HG03575 (cell line): Measurements from ENCODE around the gene PTGIR.

ENCODE experiments used
- ATAC-seq: cut with Tn5 transposase; IDR thresholded peaks from one replicate; pipeline ENCODE4 v1.9.1; 2021; ENCODE audit not compliant: unreplicated experiment, insufficient number of reproducible peaks, low FRiP score; ENCODE audit errors: extremely low read depth

The PTGIR gene

GRCh38 chr19:46618670-46619231, 6.1 kb downstream of the PTGIR start:
- ATAC-seq, result no peak

DNA sequence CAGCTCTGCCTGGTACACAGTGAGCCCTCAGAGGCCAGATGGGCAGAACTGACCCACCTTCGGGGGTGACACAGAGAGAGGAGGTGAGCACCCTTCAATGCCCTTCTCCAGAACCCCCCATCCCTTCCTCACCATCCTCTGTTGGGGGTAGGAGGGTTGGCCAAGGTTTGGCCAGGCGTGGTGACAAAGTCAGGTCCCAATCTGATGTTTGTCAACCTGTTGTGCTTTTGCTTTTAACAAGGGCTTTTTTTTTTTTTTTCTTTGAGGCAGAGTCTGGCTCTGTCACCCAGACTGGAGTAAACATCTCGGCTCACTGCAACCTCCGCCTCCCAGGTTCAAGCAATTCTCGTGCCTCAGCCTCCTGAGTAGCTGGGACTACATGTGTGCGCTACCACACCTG, 7.3 kb downstream of the PTGIR start:
- ATAC-seq, result no peak

DNA sequence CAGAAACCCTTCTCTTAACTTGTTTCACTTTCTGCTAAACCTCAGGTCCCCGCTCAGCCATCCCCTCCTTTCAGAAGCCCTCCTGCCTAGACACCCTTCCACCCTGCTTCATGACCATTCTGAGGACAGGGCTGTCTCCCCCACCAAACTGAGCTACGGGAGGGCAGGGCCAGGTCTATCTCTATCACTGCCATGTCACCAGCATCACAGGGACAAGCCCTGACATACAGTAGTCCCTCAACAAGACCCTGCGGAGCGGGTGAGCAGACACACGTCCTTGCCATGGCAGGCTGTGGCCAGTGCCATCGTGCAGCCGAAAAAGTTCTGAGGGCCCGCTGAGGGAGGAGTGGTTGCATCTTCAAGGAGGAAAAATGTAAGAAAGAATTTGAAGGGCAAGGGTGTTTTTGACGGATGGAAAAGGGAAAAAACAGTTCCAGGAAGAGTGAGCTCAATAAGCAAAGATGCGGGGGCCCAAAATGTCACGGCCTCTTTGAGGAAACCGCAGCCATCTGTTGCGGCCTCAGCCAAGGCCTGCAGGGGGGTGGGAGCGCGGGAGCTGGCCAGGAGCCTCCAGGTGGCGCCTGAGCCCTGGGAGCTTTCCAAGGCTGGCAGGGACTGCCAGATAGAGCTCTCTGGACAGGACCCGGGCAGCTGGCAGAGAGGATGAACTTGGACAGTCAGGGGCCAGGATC, 8.1 kb downstream of the PTGIR start:
- no peak for ATAC-seq

DNA sequence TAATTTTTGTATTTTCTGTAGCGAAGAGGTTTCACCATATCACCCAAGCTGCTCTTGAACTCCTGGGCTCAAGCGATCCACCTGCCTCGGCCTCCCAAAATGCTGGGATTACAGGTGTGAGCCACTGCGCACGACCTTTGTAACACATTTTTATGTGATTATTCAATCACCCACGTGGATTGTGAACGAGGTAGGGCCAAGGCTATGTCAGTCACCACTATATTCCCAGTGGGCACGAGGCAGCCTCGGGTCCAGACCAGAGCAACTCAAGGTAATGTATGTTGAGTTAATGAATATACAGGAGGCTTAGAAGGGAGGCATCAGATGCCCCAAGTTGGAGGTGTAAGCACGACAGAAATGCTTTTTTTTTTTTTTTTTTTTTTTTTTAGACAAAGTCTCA, 8.9 kb downstream of the PTGIR start:
- no peak for ATAC-seq

DNA sequence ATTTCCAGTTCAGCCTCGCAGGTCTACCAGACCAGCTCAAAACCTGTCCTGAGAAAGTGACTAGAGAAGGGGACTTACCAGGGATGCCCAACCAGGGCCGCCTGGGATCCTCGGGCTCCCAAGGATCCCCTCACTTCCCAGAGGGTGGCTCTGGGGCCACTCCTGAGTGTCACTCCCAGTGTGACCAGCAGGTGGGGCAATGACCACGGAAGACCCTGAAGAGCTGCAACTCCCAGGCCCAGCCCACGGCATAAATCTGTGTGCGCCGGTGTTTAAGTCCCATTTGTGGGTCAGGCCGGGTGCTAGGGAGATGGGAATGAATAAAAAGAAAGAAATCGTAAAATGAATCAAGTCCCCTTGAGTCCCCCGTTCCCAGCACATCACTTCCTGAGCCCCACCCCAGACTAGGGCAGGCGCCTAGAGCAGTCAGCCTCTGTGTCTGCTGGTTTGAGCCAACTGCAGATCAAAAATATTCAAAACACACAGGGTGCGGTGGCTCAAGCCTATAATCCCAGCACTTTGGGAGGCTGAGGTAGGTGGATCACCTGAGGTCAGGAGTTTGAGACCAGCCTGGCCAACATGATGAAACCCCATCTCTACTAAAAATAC, 10.7 kb downstream of the PTGIR start:
- no peak for ATAC-seq

GRCh38 chr19:46613525-46613924, 11.4 kb downstream of the PTGIR start:
- ATAC-seq, result no peak

- ATAC-seq, result no peak
Observed at GRCh38 chr19:46611776-46612175, 13.1 kb downstream of the PTGIR start.

DNA sequence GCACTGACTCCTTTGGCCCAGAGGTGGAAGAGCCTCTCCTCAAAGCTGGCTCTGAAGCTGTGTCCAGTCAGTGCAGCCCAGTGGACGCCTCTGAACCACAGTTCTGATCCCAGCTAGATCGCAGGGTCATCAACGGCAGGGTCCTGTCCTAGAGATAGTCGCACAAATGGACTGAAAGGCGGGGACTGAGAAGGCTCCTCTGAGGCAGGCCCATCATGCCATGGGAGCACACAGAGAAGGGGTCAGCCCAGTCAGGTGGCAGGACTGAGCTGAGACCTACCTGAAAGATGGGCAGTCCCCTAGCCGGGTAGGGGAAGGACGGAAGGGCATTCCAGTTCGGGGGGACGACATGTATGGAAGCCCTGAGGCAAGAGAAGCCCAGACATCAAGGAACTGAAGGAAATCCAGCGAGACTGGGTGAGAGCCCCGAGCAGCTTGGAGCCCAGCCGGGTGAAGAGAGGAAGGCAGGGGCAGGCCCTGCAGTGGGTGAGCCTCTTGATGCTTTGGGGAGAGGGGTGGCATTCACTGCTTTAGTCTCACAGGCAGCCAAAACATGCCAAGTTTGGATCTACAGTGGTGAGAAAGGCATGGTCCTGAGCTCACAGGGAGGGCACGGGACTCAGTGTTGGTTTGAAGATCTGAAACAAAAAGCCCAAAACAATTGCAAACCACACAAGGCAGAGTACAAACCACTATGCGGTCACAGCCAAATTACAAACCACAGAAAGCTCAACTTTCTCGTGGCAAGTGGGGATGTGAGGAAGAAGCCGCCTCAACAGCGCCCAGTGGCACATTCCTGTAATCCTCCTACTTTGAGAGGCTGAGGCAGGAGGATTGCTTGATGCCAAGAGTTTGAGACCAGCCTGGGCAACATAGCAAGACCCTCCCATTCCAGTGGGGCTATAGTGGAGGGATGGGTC, 13.8 kb downstream of the PTGIR start:
- ATAC-seq, result no peak

DNA sequence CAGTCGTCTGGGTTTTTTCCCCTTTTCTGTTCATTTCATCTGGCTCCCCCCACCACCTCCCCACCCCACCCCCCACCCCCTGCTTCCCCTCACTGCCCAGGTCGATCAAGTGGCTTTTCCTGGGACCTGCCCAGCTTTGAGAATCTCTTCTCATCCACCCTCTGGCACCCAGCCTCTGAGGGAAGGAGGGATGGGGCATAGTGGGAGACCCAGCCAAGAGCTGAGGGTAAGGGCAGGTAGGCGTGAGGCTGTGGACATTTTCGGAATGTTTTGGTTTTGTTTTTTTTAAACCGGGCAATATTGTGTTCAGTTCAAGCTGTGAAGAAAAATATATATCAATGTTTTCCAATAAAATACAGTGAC, 14.5 kb downstream of the PTGIR start:
- ATAC-seq, result no peak

DNA sequence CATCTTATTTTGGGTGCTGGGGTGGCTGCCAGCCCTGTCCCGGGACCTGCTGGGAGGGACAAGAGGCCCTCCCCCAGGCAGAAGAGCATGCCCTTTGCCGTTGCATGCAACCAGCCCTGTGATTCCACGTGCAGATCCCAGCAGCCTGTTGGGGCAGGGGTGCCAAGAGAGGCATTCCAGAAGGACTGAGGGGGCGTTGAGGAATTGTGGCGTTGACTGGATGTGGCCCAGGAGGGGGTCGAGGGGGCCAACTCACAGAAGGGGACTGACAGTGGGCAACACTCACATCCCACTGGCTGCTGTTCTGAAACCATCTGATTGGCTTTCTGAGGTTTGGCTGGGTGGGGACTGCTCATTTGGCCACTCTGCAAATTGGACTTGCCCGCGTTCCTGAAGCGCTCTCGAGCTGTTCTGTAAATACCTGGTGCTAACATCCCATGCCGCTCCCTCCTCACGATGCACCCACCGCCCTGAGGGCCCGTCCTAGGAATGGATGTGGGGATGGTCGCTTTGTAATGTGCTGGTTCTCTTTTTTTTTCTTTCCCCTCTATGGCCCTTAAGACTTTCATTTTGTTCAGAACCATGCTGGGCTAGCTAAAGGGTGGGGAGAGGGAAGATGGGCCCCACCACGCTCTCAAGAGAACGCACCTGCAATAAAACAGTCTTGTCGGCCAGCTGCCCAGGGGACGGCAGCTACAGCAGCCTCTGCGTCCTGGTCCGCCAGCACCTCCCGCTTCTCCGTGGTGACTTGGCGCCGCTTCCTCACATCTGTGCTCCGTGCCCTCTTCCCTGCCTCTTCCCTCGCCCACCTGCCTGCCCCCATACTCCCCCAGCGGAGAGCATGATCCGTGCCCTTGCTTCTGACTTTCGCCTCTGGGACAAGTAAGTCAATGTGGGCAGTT, 15.1 kb downstream of the PTGIR start:
- ATAC-seq, result no peak

DNA sequence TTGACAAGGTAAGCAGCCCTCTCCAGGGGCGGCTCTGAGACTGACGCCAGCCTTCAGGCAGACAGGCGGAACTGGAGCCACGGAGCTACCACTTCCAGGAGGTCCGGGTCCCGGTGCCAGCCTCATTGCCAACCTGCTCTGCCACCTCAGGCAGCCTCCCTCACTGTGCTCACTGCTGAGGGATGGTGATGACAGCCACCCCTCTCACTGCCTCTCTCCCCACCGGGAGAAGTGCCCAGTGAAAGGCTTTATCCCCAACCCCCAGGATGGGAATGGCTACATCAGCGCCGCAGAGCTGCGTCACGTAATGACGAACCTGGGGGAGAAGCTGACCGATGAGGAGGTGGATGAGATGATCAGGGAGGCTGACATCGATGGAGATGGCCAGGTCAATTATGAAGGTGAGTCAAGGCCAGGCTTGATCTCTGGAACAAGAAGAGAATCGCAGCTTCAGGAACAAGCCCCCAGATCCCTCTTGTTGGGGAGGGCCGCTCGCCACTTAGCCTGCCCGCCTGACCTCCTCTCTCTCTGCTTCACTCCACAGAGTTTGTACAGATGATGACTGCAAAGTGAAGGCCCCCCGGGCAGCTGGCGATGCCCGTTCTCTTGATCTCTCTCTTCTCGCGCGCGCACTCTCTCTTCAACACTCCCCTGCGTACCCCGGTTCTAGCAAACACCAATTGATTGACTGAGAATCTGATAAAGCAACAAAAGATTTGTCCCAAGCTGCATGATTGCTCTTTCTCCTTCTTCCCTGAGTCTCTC, 16.1 kb downstream of the PTGIR start:
- no peak for ATAC-seq

GRCh38 chr19:46608178-46608577, 16.7 kb downstream of the PTGIR start:
- ATAC-seq, result no peak

- ATAC-seq, result no peak
Observed at GRCh38 chr19:46607448-46607841, 17.4 kb downstream of the PTGIR start.

GRCh38 chr19:46606681-46607447, 18.0 kb downstream of the PTGIR start:
- ATAC-seq, result no peak

DNA sequence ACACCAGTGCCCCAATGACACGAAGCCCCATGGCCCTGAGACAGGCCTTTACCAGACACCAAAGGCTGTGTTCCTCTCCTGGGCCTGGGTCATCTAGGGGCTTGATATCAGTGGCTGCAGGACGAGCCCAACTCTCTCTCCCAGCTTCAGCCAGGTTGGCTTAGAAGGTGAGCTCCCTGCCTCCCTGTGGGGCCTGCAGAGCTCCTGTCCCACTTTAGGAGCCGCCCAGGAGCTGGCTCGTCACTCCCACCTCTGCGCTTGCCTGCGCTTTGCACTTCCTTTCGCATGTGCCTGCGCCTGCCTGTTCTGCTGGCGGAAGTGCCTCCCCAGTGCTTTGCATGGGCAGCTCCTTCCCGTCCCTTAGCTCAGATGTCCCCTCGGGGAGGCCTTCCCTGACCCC, 18.9 kb downstream of the PTGIR start:
- no peak for ATAC-seq

GRCh38 chr19:46605356-46605821, 19.5 kb downstream of the PTGIR start:
- no peak for ATAC-seq

GRCh38 chr19:46604781-46605355, 20.0 kb downstream of the PTGIR start:
- ATAC-seq, result no peak
